CD8-positive, alpha-beta memory T cell (primary cell): ENCODE results near the gene NUCKS1. TPM values are rescaled to one million over a fixed set of nuclear protein-coding genes. Genes with fewer than 3 reads are reported as not detected.

Experiments
- CTCF ChIA-PET: fragments of 350-600 bp; sonication (Branson Sonifier 250); formaldehyde crosslinking; loops from one replicate; lab custom pipeline; 2021; ENCODE audit warnings: antibody characterized with exemption; lab: Charles Lee
- POLR2A ChIA-PET: fragments of 350-600 bp; sonication (Branson Sonifier 250); formaldehyde crosslinking; loops from one replicate; lab custom pipeline; 2021; ENCODE audit warnings: antibody characterized with exemption; lab: Charles Lee
- DNase-seq, 5 donors: peaks; one replicate each; pipeline versions ENCODE4 v3.0.0 to v3.0.0-alpha.2; 2020 to 2022; ENCODE audit warnings: mixed read lengths in 1 of 5
- H3K27ac ChIP-seq: one replicate; pipeline ENCODE4 v1.7.0; 2013; ENCODE audit warnings: low read depth, mild to moderate bottlenecking, low read length, moderate library complexity
- H3K27me3 ChIP-seq: 2 replicates; pipeline ENCODE4 v1.7.0; 2013; ENCODE audit warnings: low read length, mild to moderate bottlenecking; ENCODE audit not compliant: insufficient read depth, poor library complexity, severe bottlenecking
- H3K36me3 ChIP-seq: 2 replicates; pipeline ENCODE4 v1.7.0; 2013; ENCODE audit warnings: mild to moderate bottlenecking, low read length, moderate library complexity; ENCODE audit not compliant: insufficient read depth
- H3K4me1 ChIP-seq: 2 replicates; pipeline ENCODE4 v1.7.0; 2013; ENCODE audit warnings: mild to moderate bottlenecking, low read length, moderate library complexity; ENCODE audit not compliant: insufficient read depth
- H3K4me3 ChIP-seq: 2 replicates; pipeline ENCODE4 v1.7.0; 2013; ENCODE audit warnings: mild to moderate bottlenecking, low read length
- H3K9me3 ChIP-seq: 2 replicates; pipeline ENCODE4 v1.7.0; 2013; ENCODE audit warnings: mild to moderate bottlenecking, low read length
- H3K27ac Mint-ChIP-seq, 8 donors: one replicate each; pipeline ENCODE4 v1.8.0; 2020 to 2021; ENCODE audit warnings: mixed read lengths in 8 of 8, mild to moderate bottlenecking in 6 of 8, inconsistent platforms in 3 of 8, moderate library complexity in 3 of 8
- H3K27me3 Mint-ChIP-seq, 2 donors: one replicate each; pipeline ENCODE4 v1.8.0; 2020 to 2021; ENCODE audit warnings: mixed read lengths in 2 of 2, mild to moderate bottlenecking in 1 of 2, moderate library complexity in 1 of 2
- H3K36me3 Mint-ChIP-seq, 3 donors: one replicate each; pipeline ENCODE4 v1.8.0; 2020 to 2021; ENCODE audit warnings: mixed read lengths in 3 of 3, inconsistent platforms in 1 of 3, mild to moderate bottlenecking in 1 of 3
- H3K4me1 Mint-ChIP-seq, 3 donors: one replicate each; pipeline ENCODE4 v1.8.0; 2020 to 2021; ENCODE audit warnings: mixed read lengths in 3 of 3, inconsistent platforms in 1 of 3, mild to moderate bottlenecking in 1 of 3
- H3K4me3 Mint-ChIP-seq, 7 donors: one replicate each; pipeline ENCODE4 v1.8.0; 2020 to 2021; ENCODE audit warnings: mixed read lengths in 7 of 7, mild to moderate bottlenecking in 6 of 7, moderate library complexity in 4 of 7, inconsistent platforms in 2 of 7
- H3K9me3 Mint-ChIP-seq, 5 donors: one replicate each; pipeline ENCODE4 v1.8.0; 2020 to 2022; ENCODE audit warnings: mixed read lengths in 5 of 5, mild to moderate bottlenecking in 3 of 5, moderate library complexity in 2 of 5, inconsistent platforms in 1 of 5
- polyA plus RNA-seq: library from polyadenylated mRNA; unstranded; fragments of 300-500 nt; fragmentation: Illumina TruSeq; gene quantifications from one replicate; pipeline ENCODE4 v1.2.3, GENCODE V29; 2021
- total RNA-seq, 2 experiments: library from RNA; stranded (reverse); gene quantifications; one replicate each; pipeline ENCODE4 v1.2.3, GENCODE V29; 2021

NUCKS1 gene
- total and polyA plus RNA-seq, 3 experiments from 2014 or later = 18.9 to 202 (median 162) TPM

- ChIA-PET POLR2A (no interaction called here), CTCF (interaction anchor here (1.1 to 1.3 kb wide), 3 partner anchors 8 to 21 kb away, joined by 3 to 4 read pairs (median 4); partner anchors contain the start of gene RAB29)
- Histone ChIP-seq H3K27ac (no peak overlapping the region), H3K4me1 (peaks cover 5% of the 10 kb centered on the region), H3K27me3 (no peaks in the 10 kb centered on the region), H3K9me3 (no peaks in the 10 kb centered on the region), H3K36me3 (no peaks in the 10 kb centered on the region), H3K4me3 (no peak overlapping the region)
- Mint-ChIP-seq H3K4me1 (peaks cover 11 to 15% (median 14%) of the 10 kb centered on the region in 3 donors), H3K4me3 (peak overlapping the region in 1 of 7 donors; percentile 6), H3K9me3 (peaks cover 0 to 2% (median 0%) of the 10 kb centered on the region in 5 donors), H3K27me3 (peaks cover 0 to 3% of the 10 kb centered on the region in 2 donors), H3K36me3 (peaks cover 0 to 13% (median 3%) of the 10 kb centered on the region in 3 donors), H3K27ac (no peak overlapping the region)
- no peak for DNase-seq
Measured at GRCh38 chr1:205754857-205755256, 4.9 kb upstream of the NUCKS1 start.

DNA sequence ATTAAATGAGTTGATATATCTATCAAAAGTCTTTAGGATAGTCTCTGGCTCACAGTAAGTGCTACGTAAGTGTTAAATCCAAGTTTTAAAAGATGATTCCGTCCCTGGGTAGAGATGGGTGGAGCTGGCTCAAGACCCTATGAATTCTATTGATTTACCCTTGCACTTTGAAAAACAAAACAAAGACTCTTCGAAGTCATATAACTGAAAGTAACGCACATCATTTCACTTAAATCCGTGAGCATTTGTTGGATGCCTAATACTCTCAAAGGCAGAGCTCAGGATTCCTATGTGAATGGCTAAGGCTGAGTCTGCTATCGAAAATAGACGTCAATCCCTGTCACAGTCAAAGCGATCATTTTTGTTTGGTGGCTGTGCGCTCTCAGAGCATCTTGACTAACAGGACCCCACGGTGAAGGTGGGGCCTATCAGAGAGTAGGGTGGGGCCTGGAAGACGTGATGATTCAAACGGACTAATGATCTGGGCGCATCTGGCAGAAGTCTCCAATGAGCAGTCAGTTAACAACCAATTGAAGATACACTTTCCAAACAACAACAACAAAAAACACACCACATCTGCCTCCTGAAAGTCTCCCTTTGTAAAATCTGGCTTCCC, 1.2 kb upstream of the NUCKS1 start:
- H3K4me1 ChIP-seq = peaks cover 24% of the 10 kb centered on the region
- H3K27ac ChIP-seq = peak overlapping the region; percentile 82
- peak overlapping the region in 7 of 8 donors; percentile 73 to 98 (median 95) for H3K27ac Mint-ChIP-seq
- H3K36me3 ChIP-seq = no peaks in the 10 kb centered on the region
- ChIA-PET CTCF (no interaction called here), POLR2A (interaction anchor here (3.9 kb wide), 1 partner anchor 23 kb away, joined by 74 read pairs; the partner anchor contains the start of gene RAB29)
- peak overlapping the region; percentile 88 for H3K4me3 ChIP-seq
- no peaks in the 10 kb centered on the region for H3K27me3 ChIP-seq
- H3K9me3 Mint-ChIP-seq = peaks cover 0 to 2% (median 0%) of the 10 kb centered on the region in 5 donors
- no peak for DNase-seq
- H3K4me1 Mint-ChIP-seq = peaks cover 36 to 43% (median 42%) of the 10 kb centered on the region in 3 donors
- H3K36me3 Mint-ChIP-seq = peaks cover 0 to 19% (median 0%) of the 10 kb centered on the region in 3 donors
- peaks cover 0 to 3% of the 10 kb centered on the region in 2 donors for H3K27me3 Mint-ChIP-seq
- H3K4me3 Mint-ChIP-seq = peak overlapping the region; percentile 91 to 97 (median 93)
- no peaks in the 10 kb centered on the region for H3K9me3 ChIP-seq

- Mint-ChIP-seq H3K36me3 (peaks cover 0 to 21% (median 0%) of the 10 kb centered on the region in 3 donors), H3K27ac (peak overlapping the region; percentile 95 to 99 (median 98)), H3K4me1 (peaks cover 39 to 57% (median 55%) of the 10 kb centered on the region in 3 donors), H3K9me3 (peaks cover 0 to 2% (median 0%) of the 10 kb centered on the region in 5 donors), H3K4me3 (peak overlapping the region; percentile 91 to 97 (median 96)), H3K27me3 (peaks cover 0 to 3% of the 10 kb centered on the region in 2 donors)
- ChIA-PET CTCF (interaction anchor here (0.6 to 1.6 kb wide), 3 partner anchors 17 to 32 kb away, joined by 3 read pairs; partner anchors contain the start of gene RAB29), POLR2A (interaction anchor here (0.7 to 3.9 kb wide), 8 partner anchors 14 to 465 kb away, joined by 3 to 74 read pairs (median 4); partner anchors contain the start of genes ELK4 and RAB29)
- Histone ChIP-seq H3K36me3 (no peaks in the 10 kb centered on the region), H3K27me3 (no peaks in the 10 kb centered on the region), H3K9me3 (no peaks in the 10 kb centered on the region), H3K4me3 (peak overlapping the region; percentile 88), H3K4me1 (peaks cover 24% of the 10 kb centered on the region), H3K27ac (peak overlapping the region; percentile 82)
- peak; percentile 93 to 98 (median 96) for DNase-seq
Measured at GRCh38 chr1:205749234-205750137, 496 bp downstream of the NUCKS1 start.

DNA sequence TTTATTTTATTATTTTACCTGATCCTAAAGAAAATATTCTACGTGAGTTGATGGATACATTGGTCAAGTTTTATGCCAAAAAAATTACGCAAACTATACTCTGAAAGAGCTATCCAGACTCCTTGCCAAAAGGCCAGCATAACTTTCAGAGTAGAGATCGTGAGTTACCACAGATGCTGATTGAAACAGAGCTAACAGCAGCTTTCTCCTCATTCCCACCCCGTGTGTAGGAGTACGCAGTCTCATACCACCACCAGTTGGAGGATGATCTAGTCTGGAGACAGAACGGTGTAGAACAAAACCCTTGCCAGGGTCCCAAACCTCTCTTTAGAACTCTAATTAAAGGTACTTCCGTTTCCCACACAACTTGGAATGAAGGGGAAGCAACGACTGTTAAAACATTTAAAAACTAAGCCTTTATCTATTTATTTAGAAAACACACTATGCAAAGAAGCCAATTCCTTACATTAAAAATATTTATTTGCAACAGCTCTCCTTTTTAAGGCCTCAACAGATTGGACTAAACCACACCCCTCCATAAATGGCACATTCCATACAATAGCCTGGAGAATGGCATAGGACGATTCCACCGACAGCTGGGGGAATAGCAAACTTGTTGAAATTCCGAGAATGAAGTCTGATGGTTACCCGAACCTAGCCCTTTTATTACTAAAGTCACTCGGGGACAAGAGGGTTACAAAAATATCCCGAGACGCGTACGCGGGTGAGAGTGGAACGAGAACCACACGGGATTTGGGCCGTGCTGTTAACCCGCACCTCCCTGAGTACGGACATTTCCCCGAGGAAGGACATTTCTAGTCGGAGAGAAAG, 1.4 kb downstream of the NUCKS1 start:
- H3K9me3 Mint-ChIP-seq = peaks cover 0 to 2% (median 0%) of the 10 kb centered on the region in 5 donors
- peaks cover 46 to 65% (median 61%) of the 10 kb centered on the region in 3 donors for H3K4me1 Mint-ChIP-seq
- CTCF ChIA-PET = interaction anchor here (0.6 to 1.6 kb wide), 3 partner anchors 17 to 33 kb away, joined by 3 read pairs; partner anchors contain the start of gene RAB29
- peaks cover 0 to 21% (median 0%) of the 10 kb centered on the region in 3 donors for H3K36me3 Mint-ChIP-seq
- POLR2A ChIA-PET = interaction anchor here (0.7 to 3.9 kb wide), 7 partner anchors 15 to 460 kb away, joined by 3 to 74 read pairs (median 3); partner anchors contain the start of genes ELK4 and RAB29
- H3K27ac Mint-ChIP-seq = peak overlapping the region; percentile 91 to 99 (median 95)
- Histone ChIP-seq H3K27me3 (no peaks in the 10 kb centered on the region), H3K4me3 (peak overlapping the region; percentile 88), H3K36me3 (no peaks in the 10 kb centered on the region), H3K4me1 (peaks cover 24% of the 10 kb centered on the region), H3K27ac (peak overlapping the region; percentile 82), H3K9me3 (no peaks in the 10 kb centered on the region)
- DNase-seq = no peak
- H3K27me3 Mint-ChIP-seq = peaks cover 0 to 3% of the 10 kb centered on the region in 2 donors
- H3K4me3 Mint-ChIP-seq = peak overlapping the region; percentile 91 to 97 (median 96)

DNA sequence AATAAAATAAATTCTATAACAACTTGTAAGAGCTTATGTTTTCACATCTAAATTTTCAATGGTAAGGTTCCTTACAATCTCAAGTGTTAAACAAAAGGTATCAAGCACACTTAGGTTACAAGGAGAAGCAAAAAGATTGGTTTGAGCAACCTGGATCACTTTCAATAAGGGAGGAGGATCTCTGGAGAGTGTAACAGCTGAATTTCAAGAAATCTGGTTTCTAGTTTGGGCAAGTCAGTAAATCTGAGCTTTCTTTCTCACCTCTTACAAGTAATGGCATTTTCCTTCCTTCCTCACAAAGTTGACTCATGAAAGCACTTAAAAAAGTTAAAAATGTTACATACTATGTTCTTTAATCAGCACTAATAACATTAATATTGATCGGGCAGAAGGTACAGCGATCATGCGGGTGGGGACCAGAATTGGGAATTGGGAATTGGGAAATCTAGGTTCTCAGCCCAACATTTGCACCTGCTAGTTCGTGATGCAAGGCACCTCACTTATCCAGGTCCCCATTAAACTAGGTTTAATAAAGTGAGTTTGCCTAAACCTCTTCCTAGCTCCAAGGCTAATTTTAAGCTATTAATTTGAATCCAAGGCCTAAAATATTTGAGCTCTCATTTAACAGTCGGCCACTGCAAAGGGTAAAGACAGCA, 3.1 kb downstream of the NUCKS1 start:
- Histone ChIP-seq H3K27ac (no peak overlapping the region), H3K36me3 (no peaks in the 10 kb centered on the region), H3K4me3 (no peak overlapping the region), H3K9me3 (no peaks in the 10 kb centered on the region), H3K4me1 (peaks cover 24% of the 10 kb centered on the region), H3K27me3 (no peaks in the 10 kb centered on the region)
- H3K4me1 Mint-ChIP-seq = peaks cover 55 to 82% (median 76%) of the 10 kb centered on the region in 3 donors
- CTCF ChIA-PET = interaction anchor here (1.0 to 1.6 kb wide), 3 partner anchors 9 to 35 kb away, joined by 3 to 5 read pairs (median 4); no protein-coding TSS in a partner anchor
- H3K27me3 Mint-ChIP-seq = peaks cover 0 to 3% of the 10 kb centered on the region in 2 donors
- H3K36me3 Mint-ChIP-seq = peaks cover 0 to 24% (median 0%) of the 10 kb centered on the region in 3 donors
- peak overlapping the region in 6 of 7 donors; percentile 26 to 95 (median 78) for H3K4me3 Mint-ChIP-seq
- POLR2A ChIA-PET = no interaction called here
- H3K27ac Mint-ChIP-seq = peak overlapping the region; percentile 23 to 94 (median 61)
- H3K9me3 Mint-ChIP-seq = peaks cover 0 to 2% (median 0%) of the 10 kb centered on the region in 5 donors
- no peak for DNase-seq

DNA sequence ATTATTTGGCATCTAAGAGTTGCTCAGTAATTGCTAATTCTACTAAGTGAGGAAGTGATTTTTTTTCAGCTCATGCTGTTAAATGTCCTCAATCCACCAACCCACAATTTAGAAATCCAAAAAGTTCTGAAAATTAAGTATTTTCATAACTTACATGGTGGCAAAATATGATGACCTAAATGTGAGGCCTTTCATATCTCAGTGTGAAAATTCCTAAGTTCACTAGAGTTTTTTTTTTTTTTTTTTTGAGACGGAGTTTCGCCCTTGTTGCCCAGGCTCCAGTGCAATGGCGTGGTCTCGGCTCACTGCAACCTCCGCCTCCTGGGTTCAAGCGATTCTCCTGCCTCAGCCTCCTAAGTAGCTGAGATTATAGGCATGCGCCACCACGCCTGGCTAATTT, 5.6 kb downstream of the NUCKS1 start:
- H3K36me3 Mint-ChIP-seq = peaks cover 0 to 22% (median 0%) of the 10 kb centered on the region in 3 donors
- Histone ChIP-seq H3K4me1 (peaks cover 28% of the 10 kb centered on the region), H3K9me3 (no peaks in the 10 kb centered on the region), H3K27me3 (no peaks in the 10 kb centered on the region), H3K4me3 (no peak overlapping the region), H3K27ac (no peak overlapping the region), H3K36me3 (peaks cover 3% of the 10 kb centered on the region)
- no peak overlapping the region for H3K4me3 Mint-ChIP-seq
- H3K9me3 Mint-ChIP-seq = no peaks in the 10 kb centered on the region
- peaks cover 54 to 78% (median 75%) of the 10 kb centered on the region in 3 donors for H3K4me1 Mint-ChIP-seq
- H3K27ac Mint-ChIP-seq = peak overlapping the region in 3 of 8 donors; percentile 53 to 83 (median 66)
- no peak for DNase-seq
- H3K27me3 Mint-ChIP-seq = no peaks in the 10 kb centered on the region
- ChIA-PET POLR2A (interaction anchor here (0.6 to 1.3 kb wide), 2 partner anchors 30 to 81 kb away, joined by 3 read pairs; no protein-coding TSS in a partner anchor), CTCF (interaction anchor here (0.7 kb wide), 1 partner anchor 77 kb away, joined by 3 read pairs; no protein-coding TSS in a partner anchor)
